K562 (cell line): ENCODE data around the gene NEURL1. TPM values are rescaled to one million over a fixed set of nuclear protein-coding genes. Genes with fewer than 3 reads are reported as not detected.

Experiments used
- ATAC-seq: fragments of 200-7000 bp; cut with Tn5 transposase; 3 replicates; pipeline ENCODE4 v1.9.1; 2020; ENCODE audit warnings: moderate library complexity
- BruUV-seq: library from RNA; stranded (reverse); fragments of 400-500 nt; replicated peaks from 2 replicates; lab custom pipeline; 2021; lab: Mats Ljungman, UMichigan
- CTCF ChIA-PET: fragments of 300-600 bp; formaldehyde crosslinking; extraction: SDS; loops from one replicate; lab custom pipeline; 2021; ENCODE audit warnings: low intra/inter-chr PET ratio; lab: Yijun Ruan, JAX
- POLR2A ChIA-PET: fragments of 300-600, 350-650 bp; sonication (Branson Sonifier 250); formaldehyde crosslinking; extraction: SDS; loops from one replicate; lab custom pipeline; 2021; ENCODE audit warnings: antibody characterized with exemption, inconsistent platforms; lab: Yijun Ruan, JAX
- DNase-seq, 4 experiments: peaks; one replicate each; pipeline versions ENCODE4 v3.0.0 to v3.0.0-alpha.2; 2011 to 2018; ENCODE audit warnings: low spot score in 3 of 4, mixed read lengths in 3 of 4; ENCODE audit errors: extremely low read depth in 1 of 4
- FAIRE-seq: peaks from 2 replicates; lab custom pipeline; 2011; peaks lifted over from hg19 to GRCh38; lab: Jason Lieb, UNC
- H2AFZ ChIP-seq: 2 replicates; pipeline ENCODE4 v1.6.0; 2011; ENCODE audit warnings: low read depth, low read length, control low read depth, inconsistent platforms
- H3K27ac ChIP-seq: fragments of 200-600 bp; 3 replicates; pipeline ENCODE4 v1.8.0; 2011; ENCODE audit warnings: low read depth, mild to moderate bottlenecking, control low read depth, inconsistent platforms, low read length, moderate library complexity, mixed read lengths; ENCODE audit errors: extremely low read depth
- H3K27me3 ChIP-seq, 2 experiments: fragments of 300-600 bp in 1 of 2; 2 replicates in 1 of 2; 3 replicates in 1 of 2; pipeline versions ENCODE4 v1.6.0 to v1.8.0; 2011; ENCODE audit warnings: inconsistent platforms in 2 of 2, low read length in 2 of 2, mild to moderate bottlenecking in 1 of 2, mixed read lengths in 1 of 2, moderate library complexity in 1 of 2; ENCODE audit not compliant: control insufficient read depth in 2 of 2, insufficient read depth in 2 of 2
- H3K36me3 ChIP-seq: fragments of 300-600 bp; 3 replicates; pipeline ENCODE4 v1.8.0; 2011; ENCODE audit warnings: mild to moderate bottlenecking, low read length, inconsistent platforms; ENCODE audit not compliant: control insufficient read depth, insufficient read depth
- H3K4me1 ChIP-seq, 2 experiments: fragments of 200-600 bp in 1 of 2; replicated peaks in 1 of 2; 2 replicates in 1 of 2; 3 replicates in 1 of 2; pipeline versions ENCODE4 v1.5.1 to v1.8.0; 2011; ENCODE audit warnings: inconsistent platforms in 2 of 2, low read length in 2 of 2, mild to moderate bottlenecking in 1 of 2, mixed read lengths in 1 of 2, moderate library complexity in 1 of 2; ENCODE audit not compliant: control insufficient read depth in 2 of 2, insufficient read depth in 2 of 2
- H3K4me2 ChIP-seq: 2 replicates; pipeline ENCODE4 v1.6.1; 2011; ENCODE audit warnings: low read length, control low read depth, inconsistent platforms, mixed read lengths; ENCODE audit not compliant: insufficient read depth
- H3K4me3 ChIP-seq: fragments of 200-600 bp; sonication (generic), shearing (Covaris generic); 2 replicates; pipeline ENCODE4 v1.5.1; 2016; ENCODE audit warnings: control low read depth, inconsistent platforms
- H3K79me2 ChIP-seq: fragments of 200-600 bp; 3 replicates; pipeline ENCODE4 v1.8.0; 2011; ENCODE audit warnings: low read length, inconsistent platforms; ENCODE audit not compliant: control insufficient read depth, insufficient read depth
- H3K9ac ChIP-seq, 2 experiments: 2 replicates each; pipeline versions ENCODE4 v1.6.0 to v1.6.1; 2011; ENCODE audit warnings: low read depth in 2 of 2, low read length in 2 of 2, control low read depth in 1 of 2, inconsistent platforms in 1 of 2, mild to moderate bottlenecking in 1 of 2, mixed read lengths in 1 of 2; ENCODE audit not compliant: insufficient read depth in 1 of 2
- H3K9me1 ChIP-seq: one replicate; pipeline ENCODE4 v1.6.0; 2011; ENCODE audit warnings: inconsistent platforms, mild to moderate bottlenecking, low read length, moderate library complexity; ENCODE audit not compliant: control insufficient read depth, insufficient read depth
- H3K9me3 ChIP-seq: replicated peaks from 2 replicates; pipeline ENCODE4 v1.5.1; 2011; ENCODE audit warnings: low read depth, low read length, inconsistent platforms; ENCODE audit not compliant: control insufficient read depth, insufficient read depth
- H4K20me1 ChIP-seq: replicated peaks from 2 replicates; pipeline ENCODE4 v1.6.1; 2011; ENCODE audit warnings: low read length, inconsistent platforms, mixed read lengths; ENCODE audit not compliant: control insufficient read depth, insufficient read depth
- PHF8 ChIP-seq: fragments of 200-600 bp; sonication (generic); IDR thresholded peaks from 2 replicates; pipeline ENCODE4 v1.6.1; 2012; ENCODE audit warnings: mixed run types, mild to moderate bottlenecking, inconsistent platforms, low read length, moderate library complexity, borderline replicate concordance
- ZNF311 ChIP-seq: fragments of 250-450 bp; sonication (Bioruptor Pico); IDR thresholded peaks from 2 replicates; pipeline ENCODE4 v1.4.0; 2020; ENCODE audit warnings: mild to moderate bottlenecking, moderate library complexity
- WGBS: fragments of 100-300 bp; shearing (Covaris generic); methylation state at CpG from one replicate; pipeline ENCODE4 v1.1.6; 2016; ENCODE audit warnings: low coverage, mixed read lengths; ENCODE audit not compliant: insufficient coverage; ENCODE audit errors: missing lambda C conversion rate; 5-methylcytosine and 5-hydroxymethylcytosine counted together
- in situ Hi-C: fragments of 300-500 bp; cut with MboI; formaldehyde crosslinking; loops from 4 replicates; pipeline ENCODE4 v1.15.0; 2018; ENCODE audit warnings: inconsistent platforms, mixed read lengths
- intact Hi-C: fragments of 100-400 bp; cut with micrococcal nuclease; formaldehyde crosslinking; loops from 2 replicates; pipeline ENCODE4 v1.14.2; 2022
- polyA plus RNA-seq, 8 experiments: library from polyadenylated mRNA; depleted of rRNA in 4 of 8; stranded (reverse) in 5 of 8; unstranded in 3 of 8; fragments of >200 nt; fragmentation: Nextera tagmentation in 2 of 8; fragmentation: Illumina TruSeq in 1 of 8; extraction: Ambion mirVana in 2 of 8; extraction: Trizol in 1 of 8; gene quantifications; 2 replicates each; pipeline versions ENCODE4 v1.2.1 to v1.2.3, GENCODE V29; 2011 to 2014; ENCODE audit warnings: inconsistent platforms in 1 of 8, missing spikeins in 1 of 8
- total RNA-seq, 7 experiments: library from RNA; depleted of rRNA in 6 of 7; stranded (reverse); fragments of >200 nt in 6 of 7; fragmentation: Illumina TruSeq in 2 of 7; extraction: Trizol in 2 of 7; gene quantifications; 2 replicates each; pipeline versions ENCODE4 v1.2.1 to v1.2.3, GENCODE V29; 2011 to 2021; ENCODE audit warnings: low replicate concordance in 1 of 7
- TF ChIP-seq, protein P1 (sequence below): fragments of 450-650 bp; IDR thresholded peaks from one replicate; pipeline ENCODE4 v1.6.1; 2018; ENCODE audit warnings: mild to moderate bottlenecking, moderate library complexity; ENCODE audit not compliant: partially characterized antibody
- TF ChIP-seq, protein P2 (sequence below): sonication (generic); formaldehyde crosslinking; IDR thresholded peaks from 2 replicates; pipeline ENCODE4 v1.8.1; 2023; ENCODE audit warnings: mild to moderate bottlenecking, missing genetic modification reagents
- TF ChIP-seq, protein P3 (sequence below): sonication (generic); formaldehyde crosslinking; IDR thresholded peaks from 2 replicates; pipeline ENCODE4 v1.8.0; 2022; ENCODE audit warnings: missing genetic modification reagents, mild to moderate bottlenecking, borderline replicate concordance
- TF ChIP-seq, protein P4 (sequence below): IDR thresholded peaks from 2 replicates; pipeline ENCODE4 v1.6.1; 2011; ENCODE audit not compliant: insufficient read length; ENCODE audit errors: extremely low read depth
- TF ChIP-seq, protein P5 (sequence below): fragments of 250-450 bp; sonication (Bioruptor Pico); IDR thresholded peaks from 2 replicates; pipeline ENCODE4 v1.9.0; 2021; ENCODE audit warnings: mild to moderate bottlenecking

NEURL1 gene
- total and polyA plus RNA-seq, 9 of the 15 experiments (the other 6 are each of a cell fraction or from before 2014, with no cell fraction given): 0.01 to 0.45 (median 0.16) TPM; not detected in 5

DNA sequence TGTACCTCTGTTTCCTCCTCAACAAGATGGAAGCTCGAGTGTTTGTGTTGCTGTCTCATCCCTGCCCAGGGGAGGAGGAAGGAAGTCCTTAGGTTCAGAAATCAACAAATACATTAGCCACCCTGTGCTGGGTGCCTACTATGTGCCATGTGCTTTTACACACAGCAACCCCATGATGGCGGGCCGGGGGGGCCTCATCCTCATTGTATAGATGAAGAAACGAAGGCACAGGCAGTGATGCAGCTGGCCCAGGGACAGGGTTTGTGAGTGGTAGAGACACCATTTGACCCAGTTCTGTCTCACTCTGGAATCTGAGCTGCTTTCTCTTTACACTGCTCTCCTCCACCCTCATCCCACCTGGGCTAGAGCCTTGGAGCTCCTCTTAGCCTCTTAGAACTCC is 39.5 kb upstream of the NEURL1 start:
- Histone ChIP-seq H3K4me3 (no peak overlapping the region), H3K9me3 (no peaks in the 10 kb centered on the region), H3K27me3 (no peaks in the 10 kb centered on the region), H3K4me1 (peaks cover 2 to 27% of the 10 kb centered on the region in 2 experiments; a peak in 3 of 5 replicates), H3K9me1 (no peaks in the 10 kb centered on the region), H2AFZ (no peak overlapping the region), H3K4me2 (no peak overlapping the region), H3K9ac (no peak overlapping the region), H3K36me3 (no peaks in the 10 kb centered on the region), H3K27ac (no peak overlapping the region), H3K79me2 (no peaks in the 10 kb centered on the region), H4K20me1 (no peaks in the 10 kb centered on the region; the same call in 1 of the 2 replicates)
- no peak for FAIRE-seq
- CTCF ChIA-PET: no interaction called here
- intact Hi-C loops: no loop called here
- in situ Hi-C loops: no loop called here
- no peak for ATAC-seq
- TF ChIP-seq, protein P1, sequence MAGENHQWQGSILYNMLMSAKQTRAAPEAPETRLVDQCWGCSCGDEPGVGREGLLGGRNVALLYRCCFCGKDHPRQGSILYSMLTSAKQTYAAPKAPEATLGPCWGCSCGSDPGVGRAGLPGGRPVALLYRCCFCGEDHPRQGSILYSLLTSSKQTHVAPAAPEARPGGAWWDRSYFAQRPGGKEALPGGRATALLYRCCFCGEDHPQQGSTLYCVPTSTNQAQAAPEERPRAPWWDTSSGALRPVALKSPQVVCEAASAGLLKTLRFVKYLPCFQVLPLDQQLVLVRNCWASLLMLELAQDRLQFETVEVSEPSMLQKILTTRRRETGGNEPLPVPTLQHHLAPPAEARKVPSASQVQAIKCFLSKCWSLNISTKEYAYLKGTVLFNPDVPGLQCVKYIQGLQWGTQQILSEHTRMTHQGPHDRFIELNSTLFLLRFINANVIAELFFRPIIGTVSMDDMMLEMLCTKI: no peak
- TF ChIP-seq, protein P2, sequence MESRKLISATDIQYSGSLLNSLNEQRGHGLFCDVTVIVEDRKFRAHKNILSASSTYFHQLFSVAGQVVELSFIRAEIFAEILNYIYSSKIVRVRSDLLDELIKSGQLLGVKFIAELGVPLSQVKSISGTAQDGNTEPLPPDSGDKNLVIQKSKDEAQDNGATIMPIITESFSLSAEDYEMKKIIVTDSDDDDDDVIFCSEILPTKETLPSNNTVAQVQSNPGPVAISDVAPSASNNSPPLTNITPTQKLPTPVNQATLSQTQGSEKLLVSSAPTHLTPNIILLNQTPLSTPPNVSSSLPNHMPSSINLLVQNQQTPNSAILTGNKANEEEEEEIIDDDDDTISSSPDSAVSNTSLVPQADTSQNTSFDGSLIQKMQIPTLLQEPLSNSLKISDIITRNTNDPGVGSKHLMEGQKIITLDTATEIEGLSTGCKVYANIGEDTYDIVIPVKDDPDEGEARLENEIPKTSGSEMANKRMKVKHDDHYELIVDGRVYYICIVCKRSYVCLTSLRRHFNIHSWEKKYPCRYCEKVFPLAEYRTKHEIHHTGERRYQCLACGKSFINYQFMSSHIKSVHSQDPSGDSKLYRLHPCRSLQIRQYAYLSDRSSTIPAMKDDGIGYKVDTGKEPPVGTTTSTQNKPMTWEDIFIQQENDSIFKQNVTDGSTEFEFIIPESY (CRISPR knock-in tag): no peak
- TF ChIP-seq PHF8: no peak
- TF ChIP-seq, protein P3, sequence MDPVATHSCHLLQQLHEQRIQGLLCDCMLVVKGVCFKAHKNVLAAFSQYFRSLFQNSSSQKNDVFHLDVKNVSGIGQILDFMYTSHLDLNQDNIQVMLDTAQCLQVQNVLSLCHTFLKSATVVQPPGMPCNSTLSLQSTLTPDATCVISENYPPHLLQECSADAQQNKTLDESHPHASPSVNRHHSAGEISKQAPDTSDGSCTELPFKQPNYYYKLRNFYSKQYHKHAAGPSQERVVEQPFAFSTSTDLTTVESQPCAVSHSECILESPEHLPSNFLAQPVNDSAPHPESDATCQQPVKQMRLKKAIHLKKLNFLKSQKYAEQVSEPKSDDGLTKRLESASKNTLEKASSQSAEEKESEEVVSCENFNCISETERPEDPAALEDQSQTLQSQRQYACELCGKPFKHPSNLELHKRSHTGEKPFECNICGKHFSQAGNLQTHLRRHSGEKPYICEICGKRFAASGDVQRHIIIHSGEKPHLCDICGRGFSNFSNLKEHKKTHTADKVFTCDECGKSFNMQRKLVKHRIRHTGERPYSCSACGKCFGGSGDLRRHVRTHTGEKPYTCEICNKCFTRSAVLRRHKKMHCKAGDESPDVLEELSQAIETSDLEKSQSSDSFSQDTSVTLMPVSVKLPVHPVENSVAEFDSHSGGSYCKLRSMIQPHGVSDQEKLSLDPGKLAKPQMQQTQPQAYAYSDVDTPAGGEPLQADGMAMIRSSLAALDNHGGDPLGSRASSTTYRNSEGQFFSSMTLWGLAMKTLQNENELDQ: no peak
- TF ChIP-seq ZNF311 (CRISPR knock-in tag): no peak
- TF ChIP-seq, protein P4, sequence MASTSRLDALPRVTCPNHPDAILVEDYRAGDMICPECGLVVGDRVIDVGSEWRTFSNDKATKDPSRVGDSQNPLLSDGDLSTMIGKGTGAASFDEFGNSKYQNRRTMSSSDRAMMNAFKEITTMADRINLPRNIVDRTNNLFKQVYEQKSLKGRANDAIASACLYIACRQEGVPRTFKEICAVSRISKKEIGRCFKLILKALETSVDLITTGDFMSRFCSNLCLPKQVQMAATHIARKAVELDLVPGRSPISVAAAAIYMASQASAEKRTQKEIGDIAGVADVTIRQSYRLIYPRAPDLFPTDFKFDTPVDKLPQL: no peak
- TF ChIP-seq, protein P5, sequence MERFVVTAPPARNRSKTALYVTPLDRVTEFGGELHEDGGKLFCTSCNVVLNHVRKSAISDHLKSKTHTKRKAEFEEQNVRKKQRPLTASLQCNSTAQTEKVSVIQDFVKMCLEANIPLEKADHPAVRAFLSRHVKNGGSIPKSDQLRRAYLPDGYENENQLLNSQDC (CRISPR knock-in tag): no peak
- POLR2A ChIA-PET: interaction anchor here (0.9 to 1.6 kb wide), 2 partner anchors 9 to 11 kb away, joined by 4 to 6 read pairs; no protein-coding TSS in a partner anchor
- no TSS peak for BruUV-seq
- DNase-seq: no peak
- WGBS: 21% methylated on average over 4 of the region's 4 CpGs
